ENCODE measurements around the gene OR51L1.

OR51L1 gene

GRCh38 chr11:5013012-5013411 lies 18.4 kb downstream of the OR51L1 start:
- TF ChIP-seq CTCF (IDR thresholded peaks at IDR 0.05; ENCODE audit: low read depth, low read length, missing control alignments), result no peak
- no peak overlapping the region for H3K4me3 ChIP-seq (ENCODE audit: low read depth, low read length)
- no peak for DNase-seq (ENCODE audit: low read depth)

GRCh38 chr11:5021996-5022395 lies 27.3 kb downstream of the OR51L1 start:
- no peak for DNase-seq (ENCODE audit: low read depth)
- H3K4me3 ChIP-seq (ENCODE audit: low read depth, low read length), result no peak overlapping the region
- no peak for TF ChIP-seq CTCF (IDR thresholded peaks at IDR 0.05; ENCODE audit: low read depth, low read length, missing control alignments)

GRCh38 chr11:5036669-5037068 lies 42.0 kb downstream of the OR51L1 start:
- no peak for TF ChIP-seq CTCF (IDR thresholded peaks at IDR 0.05; ENCODE audit: low read depth, low read length, missing control alignments)
- DNase-seq (ENCODE audit: low read depth), result no peak
- H3K4me3 ChIP-seq (ENCODE audit: low read depth, low read length), result no peak overlapping the region

- no peak for TF ChIP-seq CTCF (IDR thresholded peaks at IDR 0.05; ENCODE audit: low read depth, low read length, missing control alignments)
- no peak for DNase-seq (ENCODE audit: low read depth)
- H3K4me3 ChIP-seq (ENCODE audit: low read depth, low read length), result no peak overlapping the region
Measured at GRCh38 chr11:5037926-5038325, 43.3 kb downstream of the OR51L1 start.

- DNase-seq (ENCODE audit: low read depth), result no peak
- no peak for TF ChIP-seq CTCF (IDR thresholded peaks at IDR 0.05; ENCODE audit: low read depth, low read length, missing control alignments)
- no peak overlapping the region for H3K4me3 ChIP-seq (ENCODE audit: low read depth, low read length)
Measured at GRCh38 chr11:5038341-5038740, 43.7 kb downstream of the OR51L1 start.

- no peak overlapping the region for H3K4me3 ChIP-seq (ENCODE audit: low read depth, low read length)
- no peak for TF ChIP-seq CTCF (IDR thresholded peaks at IDR 0.05; ENCODE audit: low read depth, low read length, missing control alignments)
- no peak for DNase-seq (ENCODE audit: low read depth)
Measured at GRCh38 chr11:5040876-5041275, 46.2 kb downstream of the OR51L1 start.

GRCh38 chr11:5042091-5042490 lies 47.4 kb downstream of the OR51L1 start:
- H3K4me3 ChIP-seq (ENCODE audit: low read depth, low read length), result no peak overlapping the region
- no peak for DNase-seq (ENCODE audit: low read depth)
- TF ChIP-seq CTCF (IDR thresholded peaks at IDR 0.05; ENCODE audit: low read depth, low read length, missing control alignments), result no peak

Data from GM12864 (cell line).